ENCODE measurements around the gene CXCL10.

GRCh38 chr4:76061421-76061820 lies 38.1 kb upstream of the CXCL10 start:
- TF ChIP-seq CTCF (conservative IDR thresholded peaks at IDR 0.05) (no peak), ZFX (IDR thresholded peaks at IDR 0.05) (no peak)

All from C4-2B (cell line).